Retinal pigment epithelial cell (primary cell): ENCODE measurements around the gene KIF5C.

Experiments used
- DNase-seq: peaks from one replicate; pipeline ENCODE4 v3.0.0-alpha.2; 2010; ENCODE audit warnings: low read depth
- H3K4me3 ChIP-seq: 2 replicates; pipeline ENCODE4 v1.5.1; 2011; ENCODE audit warnings: mild to moderate bottlenecking, low read length, control low read depth, moderate library complexity
- CTCF ChIP-seq: conservative IDR thresholded peaks from 2 replicates; pipeline ENCODE4 v1.5.1; 2011; ENCODE audit warnings: low read depth, low read length, control low read depth, inconsistent platforms

The KIF5C gene

GRCh38 chr2:148944536-148944935, 69.5 kb downstream of the KIF5C start:
- DNase-seq: no peak

GRCh38 chr2:148947299-148947698, 72.3 kb downstream of the KIF5C start:
- no peak for TF ChIP-seq CTCF
- no peak overlapping the region for H3K4me3 ChIP-seq
- DNase-seq: no peak

More at GRCh38 chr2:148944536-148944935, 69.5 kb downstream of the KIF5C start:
- TF ChIP-seq CTCF: no peak
- no peak overlapping the region for H3K4me3 ChIP-seq

GRCh38 chr2:148948868-148949267, 73.8 kb downstream of the KIF5C start:
- DNase-seq: no peak
- no peak for TF ChIP-seq CTCF

GRCh38 chr2:148949348-148949747, 74.3 kb downstream of the KIF5C start:
- TF ChIP-seq CTCF: no peak
- no peak for DNase-seq
- no peak overlapping the region for H3K4me3 ChIP-seq

More at GRCh38 chr2:148948868-148949267, 73.8 kb downstream of the KIF5C start:
- no peak overlapping the region for H3K4me3 ChIP-seq

GRCh38 chr2:148952621-148953020, 77.6 kb downstream of the KIF5C start:
- DNase-seq: no peak
- TF ChIP-seq CTCF: no peak
- H3K4me3 ChIP-seq: no peak overlapping the region

- no peak for DNase-seq
- no peak overlapping the region for H3K4me3 ChIP-seq
- no peak for TF ChIP-seq CTCF
Observed at GRCh38 chr2:148953426-148953825, 78.4 kb downstream of the KIF5C start.

GRCh38 chr2:148954536-148954935, 79.5 kb downstream of the KIF5C start:
- no peak overlapping the region for H3K4me3 ChIP-seq
- TF ChIP-seq CTCF: no peak

More at GRCh38 chr2:148954536-148954935, 79.5 kb downstream of the KIF5C start:
- DNase-seq: no peak
